ENCODE data around the gene PALS2.

Gene PALS2

GRCh38 chr7:24555184-24555583 is 18.1 kb upstream of the PALS2 start:
- no peak for TF ChIP-seq CTCF (IDR thresholded peaks at IDR 0.05; ENCODE audit: low read depth, low read length)
- no peak for DNase-seq (ENCODE audit: extremely low read depth, low read depth)

DNA sequence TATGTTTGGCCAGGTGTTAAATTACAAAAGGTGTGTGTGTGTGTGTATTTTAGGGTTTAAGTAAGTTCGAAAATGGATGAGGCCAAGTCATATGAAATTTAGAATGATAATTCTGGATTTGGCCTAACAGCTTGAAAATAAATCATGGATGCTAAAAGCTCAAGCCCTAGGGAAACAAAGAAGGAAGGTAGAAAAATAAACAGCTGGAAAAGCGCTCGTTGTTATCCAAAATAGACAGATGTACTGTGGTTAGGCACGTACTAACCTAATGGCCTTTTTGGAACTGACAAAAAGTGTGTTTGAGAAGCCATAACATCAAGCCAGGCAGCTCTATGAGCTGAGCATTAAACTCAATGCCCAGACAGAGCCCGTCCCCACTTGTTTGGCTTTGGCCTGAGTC is 17.5 kb upstream of the PALS2 start:
- TF ChIP-seq CTCF (IDR thresholded peaks at IDR 0.05; ENCODE audit: low read depth, low read length), result no peak
- no peak for DNase-seq (ENCODE audit: extremely low read depth, low read depth)

- no peak for DNase-seq (ENCODE audit: extremely low read depth, low read depth)
Observed at GRCh38 chr7:24560772-24561171, 12.5 kb upstream of the PALS2 start.

DNA sequence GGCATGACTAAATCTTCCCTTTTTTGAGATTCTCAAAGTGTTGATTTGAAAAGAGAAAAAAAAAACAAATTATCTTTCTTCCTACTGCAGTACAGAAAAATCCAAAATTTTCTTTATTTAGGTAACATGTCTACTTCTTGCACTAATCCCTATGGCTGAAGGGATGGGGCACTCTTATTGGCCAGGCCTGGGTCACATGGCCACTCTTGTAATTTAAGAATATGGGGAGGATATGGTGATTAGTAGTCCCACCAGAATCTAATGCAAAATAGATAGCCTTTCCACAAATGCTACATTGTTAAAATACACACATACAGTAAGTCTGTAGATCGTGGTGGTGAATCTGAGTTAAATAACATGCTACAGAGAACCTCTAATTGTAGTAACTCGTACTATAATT is 7.0 kb upstream of the PALS2 start:
- DNase-seq (ENCODE audit: extremely low read depth, low read depth), result no peak
- no peak for TF ChIP-seq CTCF (IDR thresholded peaks at IDR 0.05; ENCODE audit: low read depth, low read length)

More at GRCh38 chr7:24560772-24561171, 12.5 kb upstream of the PALS2 start:
- no peak for TF ChIP-seq CTCF (IDR thresholded peaks at IDR 0.05; ENCODE audit: low read depth, low read length)

GRCh38 chr7:24570983-24571382 is 2.3 kb upstream of the PALS2 start:
- no peak for TF ChIP-seq CTCF (IDR thresholded peaks at IDR 0.05; ENCODE audit: low read depth, low read length)
- no peak for DNase-seq (ENCODE audit: extremely low read depth, low read depth)

DNA sequence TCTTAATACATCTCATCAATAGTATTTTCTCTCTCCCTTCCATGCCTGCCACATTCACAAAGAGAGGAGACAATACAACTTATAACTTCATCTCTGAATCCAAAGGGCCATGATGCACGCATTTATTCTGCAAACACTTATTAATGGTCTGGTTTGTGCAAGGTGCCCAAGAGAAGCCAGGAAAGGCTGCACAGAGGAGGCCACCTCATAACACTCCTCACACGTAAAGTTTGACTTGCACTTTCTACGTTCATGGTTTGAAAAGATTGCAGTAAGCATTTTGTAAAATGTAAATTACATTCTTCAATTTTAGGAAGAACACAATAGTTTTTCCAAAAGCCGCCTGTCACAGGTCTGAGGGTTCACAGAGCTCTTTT is 1.2 kb upstream of the PALS2 start:
- DNase-seq (ENCODE audit: extremely low read depth, low read depth), result no peak
- TF ChIP-seq CTCF (IDR thresholded peaks at IDR 0.05; ENCODE audit: low read depth, low read length), result no peak

DNA sequence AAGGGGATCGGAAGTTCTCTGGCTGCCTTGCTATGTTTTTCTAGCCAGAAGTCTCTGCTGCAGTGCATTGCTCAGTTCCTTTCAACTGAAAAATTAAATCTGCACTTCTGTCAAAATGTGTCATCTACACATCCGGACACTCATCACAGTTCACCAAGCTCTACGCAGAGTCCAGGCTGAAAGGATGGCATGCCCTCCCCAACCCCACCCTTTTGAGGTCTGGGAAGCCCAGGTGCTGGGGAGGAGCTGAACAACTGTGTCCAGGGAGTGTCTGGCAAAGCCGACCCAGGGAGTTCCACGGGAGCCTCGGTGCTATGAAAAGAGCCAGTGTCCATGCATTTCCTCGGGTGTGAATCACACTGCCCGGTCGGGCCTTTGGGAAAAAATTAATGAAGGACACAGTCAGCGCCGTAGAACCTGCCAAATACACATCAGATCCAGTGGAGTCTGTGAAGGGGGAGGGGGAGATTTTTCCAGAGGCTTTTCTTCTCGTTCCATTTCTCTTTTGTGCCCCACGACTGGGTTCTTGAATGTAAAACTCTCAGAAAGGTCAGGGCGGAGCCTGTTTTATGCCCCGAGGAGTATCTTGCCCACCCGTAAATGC is 757 bp upstream of the PALS2 start:
- no peak for TF ChIP-seq CTCF (IDR thresholded peaks at IDR 0.05; ENCODE audit: low read depth, low read length)
- no peak for DNase-seq (ENCODE audit: extremely low read depth, low read depth)

All from AG09319 (cell line).